WTC11 (cell line): ENCODE measurements around the gene PALMD.

ENCODE experiments used
- CTCF ChIP-seq: fragments of 200-600 bp; IDR thresholded peaks from 2 replicates; pipeline ENCODE4 v1.8.0; 2022; ENCODE audit warnings: antibody characterized with exemption
- FOXP1 ChIP-seq: sonication (generic); formaldehyde crosslinking; IDR thresholded peaks from 2 replicates; pipeline ENCODE4 v1.8.0; 2022; ENCODE audit warnings: missing genetic modification reagents, mild to moderate bottlenecking, moderate library complexity, borderline replicate concordance
- JUN ChIP-seq: sonication (generic); formaldehyde crosslinking; IDR thresholded peaks from 2 replicates; pipeline ENCODE4 v1.8.0; 2023; ENCODE audit warnings: mild to moderate bottlenecking, missing genetic modification reagents
- PREB ChIP-seq: sonication (generic); formaldehyde crosslinking; IDR thresholded peaks from 2 replicates; pipeline ENCODE4 v1.8.1; 2022; ENCODE audit warnings: mild to moderate bottlenecking, missing genetic modification reagents, moderate library complexity, borderline replicate concordance
- SOX15 ChIP-seq: fragments of 250-450 bp; sonication (Bioruptor Pico); IDR thresholded peaks from 2 replicates; pipeline ENCODE4 v1.9.0; 2021; ENCODE audit warnings: mild to moderate bottlenecking
- ZSCAN18 ChIP-seq: fragments of 250-450 bp; sonication (Bioruptor Pico); IDR thresholded peaks from 2 replicates; pipeline ENCODE4 v2.1.2; 2022; ENCODE audit warnings: mild to moderate bottlenecking, moderate library complexity
- TF ChIP-seq, protein P1 (sequence below): sonication (generic); formaldehyde crosslinking; conservative IDR thresholded peaks from 2 replicates; pipeline ENCODE4 v1.8.1; 2023; ENCODE audit warnings: mild to moderate bottlenecking, low read depth, missing genetic modification reagents, moderate library complexity
- TF ChIP-seq, protein P2 (sequence below): fragments of 250-450 bp; sonication (Bioruptor Pico); IDR thresholded peaks from 2 replicates; pipeline ENCODE4 v1.9.0; 2021; ENCODE audit warnings: moderate library complexity, mild to moderate bottlenecking, inconsistent platforms, borderline replicate concordance

DNA sequence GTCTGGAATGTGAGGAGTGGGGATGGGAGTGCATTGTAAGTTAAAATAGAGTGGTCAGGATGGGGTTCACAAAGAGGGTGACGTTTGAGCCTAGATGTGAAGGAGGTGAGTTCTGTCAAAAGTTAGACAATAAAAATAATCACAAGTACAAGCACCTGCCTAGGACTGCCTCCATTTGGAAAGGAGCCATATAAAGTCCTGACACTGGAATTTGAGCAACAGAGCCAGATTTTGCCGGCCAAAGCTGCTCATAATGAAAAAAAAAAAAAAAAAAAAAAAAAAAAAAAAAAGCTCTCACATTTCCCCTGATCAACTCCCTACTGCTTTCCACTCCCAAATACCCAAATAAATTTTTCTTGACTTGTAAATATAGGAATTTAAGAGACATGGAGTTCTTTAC lies 4.1 kb downstream of the PALMD start:
- no peak for TF ChIP-seq CTCF
- TF ChIP-seq, protein P1, sequence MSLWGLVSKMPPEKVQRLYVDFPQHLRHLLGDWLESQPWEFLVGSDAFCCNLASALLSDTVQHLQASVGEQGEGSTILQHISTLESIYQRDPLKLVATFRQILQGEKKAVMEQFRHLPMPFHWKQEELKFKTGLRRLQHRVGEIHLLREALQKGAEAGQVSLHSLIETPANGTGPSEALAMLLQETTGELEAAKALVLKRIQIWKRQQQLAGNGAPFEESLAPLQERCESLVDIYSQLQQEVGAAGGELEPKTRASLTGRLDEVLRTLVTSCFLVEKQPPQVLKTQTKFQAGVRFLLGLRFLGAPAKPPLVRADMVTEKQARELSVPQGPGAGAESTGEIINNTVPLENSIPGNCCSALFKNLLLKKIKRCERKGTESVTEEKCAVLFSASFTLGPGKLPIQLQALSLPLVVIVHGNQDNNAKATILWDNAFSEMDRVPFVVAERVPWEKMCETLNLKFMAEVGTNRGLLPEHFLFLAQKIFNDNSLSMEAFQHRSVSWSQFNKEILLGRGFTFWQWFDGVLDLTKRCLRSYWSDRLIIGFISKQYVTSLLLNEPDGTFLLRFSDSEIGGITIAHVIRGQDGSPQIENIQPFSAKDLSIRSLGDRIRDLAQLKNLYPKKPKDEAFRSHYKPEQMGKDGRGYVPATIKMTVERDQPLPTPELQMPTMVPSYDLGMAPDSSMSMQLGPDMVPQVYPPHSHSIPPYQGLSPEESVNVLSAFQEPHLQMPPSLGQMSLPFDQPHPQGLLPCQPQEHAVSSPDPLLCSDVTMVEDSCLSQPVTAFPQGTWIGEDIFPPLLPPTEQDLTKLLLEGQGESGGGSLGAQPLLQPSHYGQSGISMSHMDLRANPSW (CRISPR knock-in tag) = no peak
- TF ChIP-seq, protein P2, sequence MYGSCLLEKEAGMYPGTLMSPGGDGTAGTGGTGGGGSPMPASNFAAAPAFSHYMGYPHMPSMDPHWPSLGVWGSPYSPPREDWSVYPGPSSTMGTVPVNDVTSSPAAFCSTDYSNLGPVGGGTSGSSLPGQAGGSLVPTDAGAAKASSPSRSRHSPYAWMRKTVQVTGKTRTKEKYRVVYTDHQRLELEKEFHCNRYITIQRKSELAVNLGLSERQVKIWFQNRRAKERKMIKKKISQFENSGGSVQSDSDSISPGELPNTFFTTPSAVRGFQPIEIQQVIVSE (CRISPR knock-in tag) = no peak
- no peak for TF ChIP-seq SOX15
- no peak for TF ChIP-seq PREB
- no peak for TF ChIP-seq ZSCAN18 (CRISPR knock-in tag)
- no peak for TF ChIP-seq FOXP1 (CRISPR knock-in tag)
- TF ChIP-seq JUN (CRISPR knock-in tag) = no peak
